GM21528 (cell line): Measurements from ENCODE around the gene CXCL6.

Experiments
- ATAC-seq: cut with Tn5 transposase; IDR thresholded peaks from one replicate; pipeline ENCODE4 v1.9.1; 2021; ENCODE audit warnings: mild to moderate bottlenecking, moderate library complexity; ENCODE audit not compliant: unreplicated experiment, low FRiP score

Gene CXCL6

DNA sequence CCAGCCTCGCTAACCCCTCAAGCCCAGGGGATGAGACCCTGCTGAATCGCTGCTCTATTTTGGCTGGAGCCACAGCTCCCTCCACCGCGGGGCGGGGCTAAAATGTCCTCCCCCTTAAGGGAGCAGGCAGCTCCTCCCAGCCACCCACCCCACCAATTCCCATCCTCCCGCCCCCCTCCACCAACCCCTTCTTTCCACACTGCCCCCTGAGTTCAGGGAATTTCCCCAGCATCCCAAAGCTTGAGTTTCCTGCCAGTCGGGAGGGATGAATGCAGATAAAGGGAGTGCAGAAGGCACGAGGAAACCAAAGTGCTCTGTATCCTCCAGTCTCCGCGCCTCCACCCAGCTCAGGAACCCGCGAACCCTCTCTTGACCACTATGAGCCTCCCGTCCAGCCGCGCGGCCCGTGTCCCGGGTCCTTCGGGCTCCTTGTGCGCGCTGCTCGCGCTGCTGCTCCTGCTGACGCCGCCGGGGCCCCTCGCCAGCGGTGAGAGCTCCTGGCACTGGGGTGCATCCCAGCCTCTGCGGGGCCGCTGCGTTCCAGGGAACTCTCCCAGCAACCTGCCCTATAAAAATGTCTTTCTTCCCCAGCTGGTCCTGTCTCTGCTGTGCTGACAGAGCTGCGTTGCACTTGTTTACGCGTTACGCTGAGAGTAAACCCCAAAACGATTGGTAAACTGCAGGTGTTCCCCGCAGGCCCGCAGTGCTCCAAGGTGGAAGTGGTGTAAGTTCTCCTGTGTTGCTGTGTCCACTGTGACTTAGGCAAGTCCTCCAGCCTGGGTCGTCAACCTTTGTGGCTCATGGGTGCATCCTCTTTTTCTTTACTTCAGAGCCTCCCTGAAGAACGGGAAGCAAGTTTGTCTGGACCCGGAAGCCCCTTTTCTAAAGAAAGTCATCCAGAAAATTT lies at the start of gene CXCL6:
Gene CXCL6, plus strand, starts transcription at position 306 of the 907 bp plus-strand sequence. Its CDS starts 73 bp downstream, at position 379.
- ATAC-seq, result no peak

GRCh38 chr4:73788411-73788810 lies 48.1 kb upstream of the CXCL6 start:
- no peak for ATAC-seq

DNA sequence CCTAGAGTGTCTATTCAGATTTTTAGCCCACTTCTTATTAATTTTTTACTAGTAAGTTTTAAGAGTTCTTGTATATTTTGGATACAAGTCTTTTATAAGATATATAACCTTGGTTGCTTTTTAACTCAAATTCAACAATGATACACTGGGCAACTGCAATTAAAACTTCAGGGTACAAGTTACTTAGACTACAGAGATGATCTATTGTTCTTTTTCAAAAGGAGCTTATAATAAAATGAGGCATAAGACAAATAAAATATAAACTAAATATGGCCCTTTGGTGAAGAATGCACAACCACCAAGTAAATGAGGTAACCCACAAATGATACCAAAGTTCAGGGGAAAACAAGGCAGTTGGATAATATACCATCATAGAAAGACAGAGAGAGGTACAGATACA lies 37.6 kb upstream of the CXCL6 start:
- no peak for ATAC-seq

DNA sequence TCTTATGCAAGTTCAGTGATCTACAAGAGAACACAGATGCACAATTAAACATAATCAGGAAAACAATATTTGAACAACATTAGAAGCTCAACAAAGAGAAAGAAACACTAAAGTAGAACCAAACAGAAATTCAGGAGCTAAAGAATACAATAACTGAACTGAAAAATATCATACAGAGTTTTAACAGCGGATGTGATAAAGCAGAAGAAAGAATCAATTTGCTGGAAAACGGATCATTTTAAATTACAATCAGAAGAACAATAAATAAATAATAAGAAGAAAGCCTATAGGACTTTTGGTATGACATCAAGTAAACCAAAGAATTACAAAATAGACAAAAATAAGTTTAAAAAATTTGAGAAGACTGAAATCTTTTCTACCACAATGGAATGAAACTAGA lies 36.3 kb upstream of the CXCL6 start:
- ATAC-seq, result no peak

GRCh38 chr4:73801692-73802091 lies 34.8 kb upstream of the CXCL6 start:
- no peak for ATAC-seq

DNA sequence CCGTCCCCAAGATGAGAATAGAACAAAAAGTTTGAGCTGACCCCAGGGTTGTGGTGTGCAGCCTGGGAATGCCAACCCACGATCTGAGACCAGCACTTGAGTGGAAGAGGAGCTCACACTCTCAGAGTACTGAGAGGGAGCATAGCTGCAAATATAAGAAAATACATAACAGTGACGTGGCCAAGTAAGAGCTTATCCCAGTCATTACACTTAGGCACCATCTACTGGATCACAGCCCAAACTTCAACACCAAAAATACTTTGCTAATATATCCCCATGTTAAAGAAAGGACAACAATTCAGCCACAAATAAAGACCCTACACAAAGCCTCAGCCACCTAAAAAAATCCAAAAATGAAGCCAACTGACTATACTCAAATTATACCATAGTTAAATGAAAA lies 33.3 kb upstream of the CXCL6 start:
- ATAC-seq, result no peak

DNA sequence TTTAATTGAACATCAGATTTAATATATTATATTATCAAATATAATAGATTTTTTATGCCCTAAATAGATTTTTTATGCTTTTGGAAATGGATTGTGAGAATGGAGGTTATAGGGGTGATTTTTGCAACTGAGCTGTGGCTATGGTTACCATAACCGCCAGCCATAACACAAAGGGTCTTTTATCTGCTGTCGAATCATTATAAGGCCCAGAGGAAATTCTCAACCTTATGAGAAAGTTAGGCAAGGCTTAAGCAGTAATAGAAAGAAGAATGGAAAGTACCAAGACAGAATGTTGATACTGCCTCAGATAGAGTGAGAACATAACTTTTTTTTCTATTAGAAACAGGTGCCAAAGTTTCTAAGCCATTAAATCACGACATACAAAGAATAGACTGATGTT lies 26.3 kb upstream of the CXCL6 start:
- no peak for ATAC-seq

DNA sequence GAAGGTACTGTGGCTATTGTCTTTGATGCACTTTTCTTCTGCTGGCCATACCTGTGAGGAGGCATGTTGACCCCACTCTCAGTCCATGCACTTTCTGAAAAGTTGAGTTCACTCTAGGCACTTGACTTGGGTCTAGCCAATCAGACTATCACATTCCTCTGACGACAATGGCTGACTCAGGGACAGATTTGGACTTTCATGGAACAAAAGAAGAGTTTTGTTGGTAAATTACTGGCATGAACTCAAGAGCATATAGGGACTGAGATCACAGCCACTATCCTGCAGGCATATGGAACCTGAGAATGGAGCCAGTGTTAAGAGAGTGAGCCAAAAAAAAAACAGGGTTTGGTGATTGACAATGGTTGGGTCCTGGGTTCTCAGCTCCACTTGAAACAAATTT lies 24.6 kb upstream of the CXCL6 start:
- no peak for ATAC-seq

- no peak for ATAC-seq
Observed at GRCh38 chr4:73814679-73815078, 21.8 kb upstream of the CXCL6 start.

- no peak for ATAC-seq
Observed at GRCh38 chr4:73815145-73815544, 21.3 kb upstream of the CXCL6 start.

DNA sequence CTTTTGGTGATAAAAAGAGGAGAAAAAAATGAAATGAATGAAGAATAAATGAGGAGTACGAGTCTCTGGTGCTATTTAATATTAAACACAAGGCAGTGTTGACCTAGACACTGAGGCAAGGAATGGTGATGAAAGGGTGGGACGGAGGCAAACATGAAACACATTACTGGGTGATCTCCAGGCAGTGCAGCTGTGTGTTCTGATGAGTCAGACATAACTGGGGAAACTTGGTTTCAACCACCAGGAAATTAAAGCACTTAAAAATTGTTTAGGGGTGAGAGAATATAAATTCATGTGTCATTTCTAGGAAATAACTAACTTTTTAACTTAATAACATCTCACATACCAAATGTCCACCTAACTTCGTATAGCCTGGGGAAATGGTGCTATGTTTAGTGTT lies 19.7 kb upstream of the CXCL6 start:
- ATAC-seq, result no peak

- ATAC-seq, result no peak
Observed at GRCh38 chr4:73817341-73817740, 19.1 kb upstream of the CXCL6 start.

DNA sequence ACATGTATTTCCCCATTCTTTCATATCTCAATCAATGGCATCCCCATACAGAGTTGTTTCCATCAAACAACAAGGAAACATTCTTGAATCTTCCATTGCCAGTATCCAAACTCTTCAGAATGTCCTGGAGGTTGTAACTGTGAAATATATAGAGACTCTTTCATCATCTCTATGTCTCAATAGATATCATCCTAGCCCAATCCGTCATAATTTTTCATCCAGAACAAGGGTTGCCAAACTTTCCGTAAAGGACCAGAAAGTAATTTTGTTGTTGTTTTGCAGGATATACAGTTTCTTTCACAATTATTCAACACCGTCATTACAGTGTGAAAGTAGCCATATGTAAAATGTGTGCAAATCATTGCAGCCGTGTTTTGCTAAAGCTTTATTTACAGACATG lies 15.2 kb upstream of the CXCL6 start:
- ATAC-seq, result no peak

- ATAC-seq, result no peak
Observed at GRCh38 chr4:73822389-73822788, 14.1 kb upstream of the CXCL6 start.

GRCh38 chr4:73822812-73823504 lies 13.5 kb upstream of the CXCL6 start:
- ATAC-seq, result no peak

- no peak for ATAC-seq
Observed at GRCh38 chr4:73823760-73824159, 12.7 kb upstream of the CXCL6 start.

- no peak for ATAC-seq
Observed at GRCh38 chr4:73828956-73829355, 7.5 kb upstream of the CXCL6 start.

DNA sequence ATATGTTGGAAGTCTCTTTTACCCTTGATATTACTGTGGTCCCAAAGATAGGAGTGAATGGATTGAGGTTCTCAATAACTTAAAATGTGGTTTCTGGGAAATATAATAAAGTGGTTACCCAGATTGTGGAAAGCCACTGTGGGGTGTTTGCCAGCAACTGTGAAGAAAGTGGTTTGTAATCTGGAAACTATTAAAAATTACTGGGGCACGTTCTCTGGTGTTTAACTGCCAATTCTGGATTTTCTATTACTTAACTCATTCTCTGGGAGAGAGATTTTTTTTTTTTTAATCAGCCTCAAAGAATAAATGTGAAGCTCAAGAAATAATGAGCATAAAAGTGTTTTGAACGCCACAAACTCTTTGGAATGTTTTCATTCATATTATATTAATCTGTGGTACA lies 4.9 kb upstream of the CXCL6 start:
- ATAC-seq, result no peak

DNA sequence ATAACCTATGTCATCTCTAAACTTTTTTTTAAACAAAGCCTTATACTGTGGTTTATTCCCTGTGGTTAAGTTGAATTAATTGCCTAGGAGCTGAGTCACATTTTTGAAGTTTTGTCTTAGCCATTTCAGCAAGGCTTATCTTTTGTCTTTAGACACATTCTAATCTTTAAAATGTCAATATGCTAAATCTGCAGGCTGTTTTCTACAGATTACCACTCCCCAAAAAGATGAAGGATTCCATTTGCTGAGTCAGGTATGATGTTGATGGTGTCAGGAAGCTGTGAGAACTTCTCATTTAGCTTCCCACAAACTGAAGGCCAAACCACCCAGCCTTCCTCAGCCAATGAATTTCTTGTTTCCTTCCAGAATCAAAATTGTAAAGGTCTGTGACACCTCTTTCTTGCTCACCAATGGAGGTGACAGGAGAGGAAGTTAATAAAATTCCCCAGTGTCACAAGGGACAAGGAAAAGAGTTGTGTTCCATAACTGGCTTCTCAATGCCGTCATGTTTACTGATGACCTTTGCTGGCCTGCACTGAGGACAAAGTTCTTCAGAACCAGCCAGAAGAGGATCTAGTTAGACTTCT lies 3.7 kb upstream of the CXCL6 start:
- ATAC-seq, result no peak

DNA sequence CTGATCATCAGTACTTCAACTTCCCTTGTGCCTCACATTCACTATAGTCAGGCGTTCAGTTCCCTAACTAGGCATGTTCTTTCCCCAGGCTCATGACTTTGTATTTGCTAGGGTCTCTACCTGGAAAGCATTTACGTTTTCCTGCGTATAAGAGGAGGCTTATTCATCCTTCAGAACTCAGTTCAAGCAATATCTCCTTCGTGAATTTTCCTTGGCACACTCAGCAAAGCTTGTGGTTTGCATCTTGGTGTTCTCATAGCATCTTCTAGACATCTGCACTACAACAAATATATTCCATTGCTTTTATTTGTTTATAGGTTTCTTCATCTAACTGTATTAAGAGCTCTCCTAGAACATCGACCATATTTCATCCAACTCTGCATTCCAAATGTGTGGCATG lies 2.6 kb downstream of the CXCL6 start:
- ATAC-seq, result no peak

GRCh38 chr4:73839715-73840114 lies 3.2 kb downstream of the CXCL6 start:
- no peak for ATAC-seq
